Cardiac muscle cell (in vitro differentiated cells and primary cell): ENCODE data around the gene STPG1. TPM values are rescaled to one million over a fixed set of nuclear protein-coding genes. Genes with fewer than 3 reads are reported as not detected.

Experiments
- DNase-seq, 2 donors: peaks; one replicate each; pipeline versions ENCODE4 v3.0.0 to v3.0.0-alpha.2; 2010 to 2017; ENCODE audit warnings: low read depth in 1 of 2, low spot score in 1 of 2
- H3K27ac ChIP-seq: fragments of 200-600 bp; sonication (generic); 2 replicates; pipeline ENCODE4 v1.5.1; 2016
- H3K27me3 ChIP-seq: fragments of 200-600 bp; sonication (generic); 2 replicates; pipeline ENCODE4 v1.6.0; 2016; ENCODE audit warnings: control low read depth
- H3K36me3 ChIP-seq: fragments of 200-600 bp; sonication (generic); 2 replicates; pipeline ENCODE4 v1.5.1; 2016; ENCODE audit warnings: control low read depth
- H3K4me1 ChIP-seq: fragments of 200-600 bp; sonication (generic); 2 replicates; pipeline ENCODE4 v1.8.1; 2017; ENCODE audit warnings: low read depth, mild to moderate bottlenecking, mixed run types
- H3K4me3 ChIP-seq: fragments of 200-600 bp; sonication (generic); 2 replicates; pipeline ENCODE4 v1.5.1; 2016; ENCODE audit warnings: mild to moderate bottlenecking
- H3K9me3 ChIP-seq: fragments of 200-600 bp; sonication (generic); 2 replicates; pipeline ENCODE4 v1.5.1; 2017; ENCODE audit warnings: low read depth, mild to moderate bottlenecking, control low read depth
- CTCF ChIP-seq: IDR thresholded peaks from 2 replicates; pipeline ENCODE4 v1.5.1; 2012; ENCODE audit warnings: low read depth, mild to moderate bottlenecking, low read length
- polyA plus RNA-seq: library from polyadenylated mRNA; unstranded; fragments of >200 nt; fragmentation: Nextera tagmentation; extraction: Ambion mirVana; gene quantifications from 2 replicates; pipeline ENCODE4 v1.2.1, GENCODE V29; 2016
- total RNA-seq: library from RNA; depleted of rRNA; stranded (reverse); fragments of >200 nt; gene quantifications from 2 replicates; pipeline ENCODE4 v1.2.3, GENCODE V29; 2016

Gene STPG1
- total and polyA plus RNA-seq, 2 experiments from 2014 or later = 9.9 to 10.7 TPM

DNA sequence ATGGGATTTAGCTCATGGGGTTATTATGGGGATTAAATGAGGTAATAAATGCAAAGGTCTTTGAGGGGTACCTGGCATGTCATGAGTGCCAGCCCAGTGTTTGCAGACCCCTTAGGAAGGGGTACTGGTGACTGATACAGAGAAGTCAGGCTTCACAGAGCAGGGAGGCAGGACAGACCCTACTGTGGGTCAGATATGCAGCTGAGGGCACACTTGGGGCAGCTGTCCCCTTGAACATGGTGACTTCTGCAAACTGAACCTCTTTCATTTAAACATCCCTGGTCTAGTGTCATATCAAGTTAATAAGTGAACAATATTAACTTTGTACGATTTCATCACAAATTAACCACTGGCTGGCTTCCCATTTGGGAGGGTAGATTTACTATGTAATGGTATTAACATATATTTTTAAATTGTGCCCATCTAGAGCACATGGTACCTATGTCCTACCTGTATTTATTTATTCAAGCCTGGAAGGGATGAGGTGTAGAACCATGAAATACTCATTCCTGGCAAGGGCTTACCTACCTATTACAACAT, 25.9 kb downstream of the STPG1 start:
- H3K4me3 ChIP-seq = no peak overlapping the region
- no peak for DNase-seq
- H3K9me3 ChIP-seq = no peaks in the 10 kb centered on the region
- H3K4me1 ChIP-seq = peaks cover 4% of the 10 kb centered on the region
- TF ChIP-seq CTCF = no peak
- H3K27me3 ChIP-seq = no peaks in the 10 kb centered on the region
- no peaks in the 10 kb centered on the region for H3K36me3 ChIP-seq
- H3K27ac ChIP-seq = no peak overlapping the region

DNA sequence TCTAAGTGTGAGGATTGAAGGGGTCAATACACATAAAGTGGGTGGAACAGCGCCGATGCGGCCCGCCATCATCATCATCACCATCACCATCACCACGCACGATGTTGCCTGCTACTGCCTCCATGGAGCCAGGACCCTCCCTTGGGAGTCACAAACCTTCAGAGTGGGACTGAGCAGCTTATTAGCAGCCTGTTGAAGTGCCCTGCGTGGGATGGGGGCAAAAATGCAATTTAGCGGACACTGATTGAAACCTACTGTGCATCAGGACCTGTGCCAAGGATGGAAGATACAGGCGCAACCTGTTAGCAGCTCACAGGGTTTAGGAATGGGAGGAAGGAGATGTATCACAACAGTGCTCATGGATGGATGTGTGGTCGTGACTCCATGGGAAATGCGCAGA, 26.7 kb downstream of the STPG1 start:
- peaks cover 4% of the 10 kb centered on the region for H3K4me1 ChIP-seq
- H3K9me3 ChIP-seq = no peaks in the 10 kb centered on the region
- no peak overlapping the region for H3K4me3 ChIP-seq
- no peak overlapping the region for H3K27ac ChIP-seq
- no peaks in the 10 kb centered on the region for H3K27me3 ChIP-seq
- no peaks in the 10 kb centered on the region for H3K36me3 ChIP-seq
- DNase-seq = no peak
- TF ChIP-seq CTCF = no peak

- no peak overlapping the region for H3K4me3 ChIP-seq
- no peaks in the 10 kb centered on the region for H3K9me3 ChIP-seq
- H3K4me1 ChIP-seq = peaks cover 4% of the 10 kb centered on the region
- H3K27ac ChIP-seq = no peak overlapping the region
- no peaks in the 10 kb centered on the region for H3K36me3 ChIP-seq
- no peak for TF ChIP-seq CTCF
- DNase-seq = peak; percentile 17 to 28
- H3K27me3 ChIP-seq = no peaks in the 10 kb centered on the region
Measured at GRCh38 chr1:24386241-24386640, 27.3 kb downstream of the STPG1 start.

- DNase-seq = peak; percentile 20 to 58
- Histone ChIP-seq H3K27me3 (no peaks in the 10 kb centered on the region), H3K9me3 (no peaks in the 10 kb centered on the region), H3K4me1 (peaks cover 4% of the 10 kb centered on the region), H3K4me3 (no peak overlapping the region), H3K27ac (no peak overlapping the region), H3K36me3 (no peaks in the 10 kb centered on the region)
- TF ChIP-seq CTCF = peak; percentile 46
Measured at GRCh38 chr1:24385160-24385940, 28.2 kb downstream of the STPG1 start.

GRCh38 chr1:24384251-24385090, 29.1 kb downstream of the STPG1 start:
- DNase-seq = peak; percentile 37 to 75
- Histone ChIP-seq H3K9me3 (no peaks in the 10 kb centered on the region), H3K4me3 (no peak overlapping the region), H3K4me1 (peaks cover 4% of the 10 kb centered on the region), H3K36me3 (no peaks in the 10 kb centered on the region), H3K27ac (no peak overlapping the region), H3K27me3 (no peaks in the 10 kb centered on the region)
- TF ChIP-seq CTCF = no peak
